Mesendoderm (in vitro differentiated cells): ENCODE results near the gene CCT7. TPM values are rescaled to one million over a fixed set of nuclear protein-coding genes. Genes with fewer than 3 reads are reported as not detected.
"Not testable (repeated sequence)": the region's sequence is repeated elsewhere in the genome, so short reads cannot be mapped to it uniquely, and the experiment has no call there.

Experiments used
- DNase-seq: peaks from one replicate; pipeline ENCODE4 v3.0.0; 2013
- H2AK5ac ChIP-seq: 2 replicates; pipeline ENCODE4 v1.6.1; 2013; ENCODE audit warnings: low read length, inconsistent platforms
- H2BK120ac ChIP-seq: 2 replicates; pipeline ENCODE4 v1.6.1; 2013; ENCODE audit warnings: low read depth, mild to moderate bottlenecking, low read length, moderate library complexity, mixed read lengths
- H2BK15ac ChIP-seq: replicated peaks from 2 replicates; pipeline ENCODE4 v1.6.1; 2013; ENCODE audit warnings: low read depth, mild to moderate bottlenecking, moderate library complexity
- H2BK5ac ChIP-seq: 2 replicates; pipeline ENCODE4 v1.6.1; 2013; ENCODE audit warnings: low read length, inconsistent platforms
- H3K18ac ChIP-seq: 2 replicates; pipeline ENCODE4 v1.6.1; 2013; ENCODE audit warnings: mild to moderate bottlenecking, low read length, mixed read lengths
- H3K23ac ChIP-seq: one replicate; pipeline ENCODE4 v1.6.1; 2013; ENCODE audit warnings: low read length
- H3K27ac ChIP-seq: 2 replicates; pipeline ENCODE4 v1.5.1; 2013; ENCODE audit warnings: low read depth, mild to moderate bottlenecking, inconsistent platforms, low read length, moderate library complexity
- H3K27me3 ChIP-seq: 2 replicates; pipeline ENCODE4 v1.6.1; 2013; ENCODE audit warnings: low read length, control low read depth, mild to moderate bottlenecking, inconsistent platforms; ENCODE audit not compliant: insufficient read depth, poor library complexity
- H3K36me3 ChIP-seq: 2 replicates; pipeline ENCODE4 v1.6.1; 2013; ENCODE audit warnings: low read length, inconsistent platforms; ENCODE audit not compliant: control insufficient read depth, insufficient read depth
- H3K4ac ChIP-seq: one replicate; pipeline ENCODE4 v1.6.1; 2013; ENCODE audit warnings: low read depth, mild to moderate bottlenecking, low read length, moderate library complexity
- H3K4me1 ChIP-seq: 2 replicates; pipeline ENCODE4 v1.6.1; 2013; ENCODE audit warnings: low read depth, low read length, inconsistent platforms; ENCODE audit not compliant: control insufficient read depth
- H3K4me2 ChIP-seq: 2 replicates; pipeline ENCODE4 v1.6.1; 2013; ENCODE audit warnings: low read length
- H3K4me3 ChIP-seq: 2 replicates; pipeline ENCODE4 v1.5.1; 2013; ENCODE audit warnings: mild to moderate bottlenecking, low read length
- H3K56ac ChIP-seq: one replicate; pipeline ENCODE4 v1.6.1; 2013; ENCODE audit warnings: low read length
- H3K79me1 ChIP-seq: 2 replicates; pipeline ENCODE4 v1.6.1; 2013; ENCODE audit warnings: low read length, inconsistent platforms
- H3K79me2 ChIP-seq: 2 replicates; pipeline ENCODE4 v1.6.1; 2013; ENCODE audit warnings: mild to moderate bottlenecking, low read length; ENCODE audit not compliant: control insufficient read depth, insufficient read depth
- H3K9ac ChIP-seq: 2 replicates; pipeline ENCODE4 v1.6.1; 2013; ENCODE audit warnings: low read length, inconsistent platforms
- H4K5ac ChIP-seq: one replicate; pipeline ENCODE4 v1.6.1; 2013; ENCODE audit warnings: low read length
- H4K8ac ChIP-seq: one replicate; pipeline ENCODE4 v1.6.1; 2013; ENCODE audit warnings: low read depth, mild to moderate bottlenecking, control low read depth, low read length, moderate library complexity
- WGBS: extraction: QIAGEN DNeasy Blood & Tissue Kit; methylation state at CpG from one replicate; pipeline ENCODE4 v1.1.7; 2013; ENCODE audit warnings: low lambda C conversion rate, missing lambda C conversion rate; ENCODE audit not compliant: insufficient coverage; ENCODE audit errors: extremely low coverage; 5-methylcytosine and 5-hydroxymethylcytosine counted together
- polyA plus RNA-seq, 2 experiments: library from polyadenylated mRNA; stranded (reverse); fragments of 200-250 nt; gene quantifications; one replicate each; pipeline ENCODE4 v1.2.3, GENCODE V29; 2013

Gene CCT7
- polyA plus RNA-seq (2013, experiment 1 of 2): 657 TPM
- 670 TPM for polyA plus RNA-seq (2013, experiment 2 of 2)

DNA sequence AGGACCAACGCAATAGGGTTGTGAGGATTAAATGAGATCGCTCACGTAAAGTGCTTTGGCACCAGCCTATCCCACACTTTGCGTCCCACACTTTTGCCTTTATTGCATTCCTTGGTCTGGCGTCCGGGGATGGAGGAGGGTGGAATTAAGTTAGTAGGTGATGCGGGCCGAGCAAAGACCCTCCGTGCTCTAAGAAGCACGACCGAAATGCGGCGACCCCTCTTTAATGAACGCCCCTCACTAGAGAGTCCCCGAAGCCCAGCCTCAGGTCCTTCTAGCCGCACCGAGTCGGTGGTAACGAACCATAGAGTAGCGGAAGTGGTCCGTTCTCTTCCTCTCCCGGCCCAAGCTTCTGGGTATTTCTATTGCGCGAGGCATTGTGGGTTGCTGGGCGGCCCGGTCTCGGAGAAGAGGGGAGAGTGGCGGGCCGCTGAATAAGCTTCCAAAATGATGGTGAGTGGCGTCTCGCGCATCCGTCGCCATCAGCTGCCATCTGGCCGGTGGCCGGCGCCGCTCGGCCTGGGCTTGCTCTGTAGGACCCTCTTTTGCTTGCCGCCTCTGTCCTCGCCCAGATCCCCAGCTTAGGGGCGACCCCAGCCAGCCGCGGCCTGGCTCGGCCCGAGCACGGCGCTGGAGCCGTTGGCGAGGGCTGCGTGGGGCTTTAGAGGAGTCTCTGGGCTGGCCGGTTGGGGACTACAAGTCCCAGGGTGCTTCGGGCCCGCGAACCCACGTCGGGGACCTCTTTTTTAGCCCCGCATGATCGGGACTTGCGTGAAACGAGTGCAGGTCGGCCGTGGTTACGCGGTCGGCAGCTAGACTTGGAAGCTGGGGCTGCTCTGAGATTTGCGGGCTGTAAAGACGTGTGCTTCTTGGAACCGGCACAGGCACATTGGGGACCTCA is at the start of gene CCT7:
Gene CCT7, plus strand, starts transcription at position 377 of the 901 bp plus-strand sequence. Its CDS starts 71 bp downstream, at position 448.
- no CpG with 5 or more reads among the region's 69 CpGs for WGBS
- H2BK120ac ChIP-seq: no peak within 1 kb of the TSS

GRCh38 chr2:73185965-73186364 is 48.1 kb upstream of the CCT7 start:
- Histone ChIP-seq H3K4me2 (no peak overlapping the region), H3K18ac (no peak overlapping the region), H3K79me1 (no peaks in the 10 kb centered on the region), H2BK120ac (no peak overlapping the region), H3K4me3 (no peak overlapping the region), H3K56ac (no peak overlapping the region), H2AK5ac (no peak overlapping the region), H3K4me1 (no peaks in the 10 kb centered on the region), H3K27me3 (no peaks in the 10 kb centered on the region), H3K4ac (no peak overlapping the region), H2BK5ac (no peak overlapping the region), H3K27ac (no peak overlapping the region), H3K36me3 (no peaks in the 10 kb centered on the region), H4K8ac (no peak overlapping the region), H3K9ac (no peak overlapping the region), H4K5ac (no peak overlapping the region), H3K79me2 (no peaks in the 10 kb centered on the region), H3K23ac (no peak overlapping the region), H2BK15ac (no peak overlapping the region)
- DNase-seq: no peak
- no CpG with 5 or more reads among the region's 2 CpGs for WGBS

More for the DNA sequence above, at the start of gene CCT7:
- peak within 1 kb of the TSS; percentile 87 for H3K4ac ChIP-seq
- peak within 1 kb of the TSS; percentile 57 for H3K18ac ChIP-seq
- H3K4me2 ChIP-seq: peak within 1 kb of the TSS; percentile 100
- peak within 1 kb of the TSS; percentile 95 for H3K4me3 ChIP-seq
- no peaks in the 10 kb centered on the region for H3K27me3 ChIP-seq
- peak within 1 kb of the TSS; percentile 96 for H3K56ac ChIP-seq
- peak; percentile 96 for DNase-seq
- peak within 1 kb of the TSS; percentile 94 for H3K23ac ChIP-seq
- peak within 1 kb of the TSS; percentile 66 for H4K8ac ChIP-seq
- H3K79me1 ChIP-seq: peaks cover 6% of the 10 kb centered on the region
- H4K5ac ChIP-seq: peak within 1 kb of the TSS; percentile 72
- H2BK15ac ChIP-seq: no peak within 1 kb of the TSS
- H3K4me1 ChIP-seq: peaks cover 11% of the 10 kb centered on the region
- peak within 1 kb of the TSS; percentile 54 for H3K27ac ChIP-seq
- H2AK5ac ChIP-seq: no peak within 1 kb of the TSS
- peaks cover 49% of the 10 kb centered on the region for H3K79me2 ChIP-seq
- H3K9ac ChIP-seq: peak within 1 kb of the TSS; percentile 98
- H2BK5ac ChIP-seq: peak within 1 kb of the TSS; percentile 77
- H3K36me3 ChIP-seq: no peaks in the 10 kb centered on the region

- Histone ChIP-seq H3K79me1 (no peaks in the 10 kb centered on the region), H3K56ac (no peak overlapping the region), H3K18ac (no peak overlapping the region), H3K27me3 (no peaks in the 10 kb centered on the region), H3K9ac (no peak overlapping the region), H3K79me2 (no peaks in the 10 kb centered on the region), H3K36me3 (no peaks in the 10 kb centered on the region), H3K4me3 (no peak overlapping the region), H3K4ac (no peak overlapping the region), H3K23ac (no peak overlapping the region), H3K4me2 (no peak overlapping the region), H2BK15ac (no peak overlapping the region), H4K5ac (no peak overlapping the region), H3K27ac (no peak overlapping the region), H3K4me1 (no peaks in the 10 kb centered on the region), H4K8ac (no peak overlapping the region), H2AK5ac (no peak overlapping the region), H2BK5ac (no peak overlapping the region), H2BK120ac (no peak overlapping the region)
- DNase-seq: no peak
- no CpG with 5 or more reads among the region's 2 CpGs for WGBS
These were observed 46.6 kb upstream of the CCT7 start for GRCh38 chr2:73187549-73187948.

DNA sequence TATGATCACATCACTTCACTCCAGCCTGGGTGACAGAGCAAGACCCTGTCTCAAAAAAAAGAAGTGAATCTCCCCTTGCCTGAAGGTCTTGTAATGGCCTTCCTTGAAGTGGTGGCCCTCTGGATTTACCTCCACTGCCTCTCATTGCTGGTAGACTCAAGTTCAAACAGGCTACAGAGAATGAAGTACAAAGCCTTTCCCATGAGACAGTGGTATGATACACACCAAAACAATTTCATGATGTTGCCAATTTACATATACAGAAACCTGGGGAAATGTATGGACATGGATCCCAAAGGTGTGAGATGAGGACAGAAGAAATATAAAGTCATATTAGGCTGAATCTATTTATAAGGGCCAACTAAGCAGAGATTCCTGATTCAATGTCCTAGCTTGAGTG is 36.5 kb upstream of the CCT7 start:
- H2BK5ac ChIP-seq: no peak overlapping the region
- no peaks in the 10 kb centered on the region for H3K36me3 ChIP-seq
- no peak overlapping the region for H3K23ac ChIP-seq
- H3K56ac ChIP-seq: no peak overlapping the region
- H2AK5ac ChIP-seq: no peak overlapping the region
- no peak for DNase-seq
- no peak overlapping the region for H2BK120ac ChIP-seq
- H3K4me1 ChIP-seq: no peaks in the 10 kb centered on the region
- H4K5ac ChIP-seq: no peak overlapping the region
- H4K8ac ChIP-seq: no peak overlapping the region
- H2BK15ac ChIP-seq: no peak overlapping the region
- H3K4me3 ChIP-seq: no peak overlapping the region
- H3K27me3 ChIP-seq: no peaks in the 10 kb centered on the region
- H3K18ac ChIP-seq: no peak overlapping the region
- H3K9ac ChIP-seq: no peak overlapping the region
- H3K4me2 ChIP-seq: no peak overlapping the region
- no peaks in the 10 kb centered on the region for H3K79me2 ChIP-seq
- H3K27ac ChIP-seq: no peak overlapping the region
- H3K79me1 ChIP-seq: no peaks in the 10 kb centered on the region
- H3K4ac ChIP-seq: no peak overlapping the region

DNA sequence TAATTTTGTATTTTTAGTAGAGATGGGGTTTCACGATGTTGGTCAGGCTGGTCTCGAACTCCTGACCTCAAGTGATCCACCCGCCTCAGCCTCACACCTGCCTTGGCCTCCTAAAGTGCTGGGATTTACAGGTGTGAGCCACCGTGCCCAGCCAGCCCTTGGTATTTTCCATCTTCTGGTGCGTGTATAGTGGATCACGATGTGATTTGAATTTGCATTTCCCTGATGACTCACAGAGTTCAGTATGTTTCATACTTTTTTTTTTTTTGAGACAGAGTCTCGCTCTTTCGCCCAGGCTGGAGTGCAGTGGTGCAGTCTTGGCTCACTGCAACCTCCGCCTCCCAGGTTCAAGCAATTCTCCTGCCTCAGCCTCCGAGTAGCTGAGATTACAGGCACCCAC is 33.8 kb upstream of the CCT7 start:
- not testable (repeated sequence) for DNase-seq, H3K27ac ChIP-seq, H3K79me2 ChIP-seq, H3K23ac ChIP-seq, H3K9ac ChIP-seq, H3K4me1 ChIP-seq, H3K36me3 ChIP-seq, H3K79me1 ChIP-seq, H4K5ac ChIP-seq, H2BK120ac ChIP-seq, H3K27me3 ChIP-seq, H2BK15ac ChIP-seq, H3K56ac ChIP-seq, H2AK5ac ChIP-seq, H3K4me2 ChIP-seq, H3K18ac ChIP-seq, H3K4me3 ChIP-seq, H4K8ac ChIP-seq, H2BK5ac ChIP-seq, H3K4ac ChIP-seq
- WGBS: no CpG with 5 or more reads among the region's 10 CpGs
